Measurements from ENCODE around the gene PROCA1. TPM values are rescaled to one million over a fixed set of nuclear protein-coding genes. Genes with fewer than 3 reads are reported as not detected.
"Not testable (repeated sequence)": the region's sequence is repeated elsewhere in the genome, so short reads cannot be mapped to it uniquely, and the experiment has no call there.

Gene PROCA1
- total RNA-seq, 2 experiments from 2014 or later: 4.5 to 4.6 TPM

- ChIA-PET CTCF (ENCODE audit: unreplicated experiment) (interaction anchor here (0.6 to 1.9 kb wide), 2 partner anchors 18 to 120 kb away, joined by 3 to 13 read pairs; partner anchors contain the start of gene BLTP2), POLR2A (interaction anchor here (0.9 to 3.1 kb wide), 8 partner anchors 11 to 58 kb away, joined by 3 to 17 read pairs (median 3); partner anchors contain the start of genes BLTP2, PROCA1 and RPL23A)
- intact Hi-C loops (cut with micrococcal nuclease; ENCODE audit: unreplicated experiment): no loop called here
- no peak for DNase-seq (ENCODE audit: low spot score)
- Histone ChIP-seq H3K4me2 (ENCODE audit: low read length) (peak overlapping the region; percentile 84), H4K20me1 (ENCODE audit: insufficient read depth, low read length) (peaks cover 3% of the 10 kb centered on the region; the same call in 1 of the 2 replicates), H3K9me3 (ENCODE audit: low read length) (no peaks in the 10 kb centered on the region; the same call in 1 of the 2 replicates), H3K4me1 (ENCODE audit: insufficient read depth, low read length, poor library complexity, severe bottlenecking) (peaks cover 22% of the 10 kb centered on the region), H3K9me2 (ENCODE audit: insufficient read depth, low read length) (no peaks in the 10 kb centered on the region), H2AFZ (ENCODE audit: low read length) (peak overlapping the region; percentile 85), H3K4me3 (ENCODE audit: low read depth, low read length, poor library complexity, severe bottlenecking) (peak overlapping the region; percentile 95), H3K36me3 (ENCODE audit: insufficient read depth, low read length) (peaks cover 52% of the 10 kb centered on the region), H3K27ac (ENCODE audit: low read depth, low read length, poor library complexity, severe bottlenecking) (peak overlapping the region; percentile 88), H3K79me2 (ENCODE audit: insufficient read depth, low read depth, low read length) (peaks cover 63% of the 10 kb centered on the region)
- TF ChIP-seq CTCF (conservative IDR thresholded peaks at IDR 0.05; ENCODE audit: low read length) (no peak), EZH2phosphoT487 (IDR thresholded peaks at IDR 0.05; ENCODE audit: borderline replicate concordance, low read depth, low read length) (no peak)
- TSS peak; percentile 70 for BruUV-seq (replicated peaks)
These were observed 49.2 kb downstream of the PROCA1 start for GRCh38 chr17:28662527-28662829.

DNA sequence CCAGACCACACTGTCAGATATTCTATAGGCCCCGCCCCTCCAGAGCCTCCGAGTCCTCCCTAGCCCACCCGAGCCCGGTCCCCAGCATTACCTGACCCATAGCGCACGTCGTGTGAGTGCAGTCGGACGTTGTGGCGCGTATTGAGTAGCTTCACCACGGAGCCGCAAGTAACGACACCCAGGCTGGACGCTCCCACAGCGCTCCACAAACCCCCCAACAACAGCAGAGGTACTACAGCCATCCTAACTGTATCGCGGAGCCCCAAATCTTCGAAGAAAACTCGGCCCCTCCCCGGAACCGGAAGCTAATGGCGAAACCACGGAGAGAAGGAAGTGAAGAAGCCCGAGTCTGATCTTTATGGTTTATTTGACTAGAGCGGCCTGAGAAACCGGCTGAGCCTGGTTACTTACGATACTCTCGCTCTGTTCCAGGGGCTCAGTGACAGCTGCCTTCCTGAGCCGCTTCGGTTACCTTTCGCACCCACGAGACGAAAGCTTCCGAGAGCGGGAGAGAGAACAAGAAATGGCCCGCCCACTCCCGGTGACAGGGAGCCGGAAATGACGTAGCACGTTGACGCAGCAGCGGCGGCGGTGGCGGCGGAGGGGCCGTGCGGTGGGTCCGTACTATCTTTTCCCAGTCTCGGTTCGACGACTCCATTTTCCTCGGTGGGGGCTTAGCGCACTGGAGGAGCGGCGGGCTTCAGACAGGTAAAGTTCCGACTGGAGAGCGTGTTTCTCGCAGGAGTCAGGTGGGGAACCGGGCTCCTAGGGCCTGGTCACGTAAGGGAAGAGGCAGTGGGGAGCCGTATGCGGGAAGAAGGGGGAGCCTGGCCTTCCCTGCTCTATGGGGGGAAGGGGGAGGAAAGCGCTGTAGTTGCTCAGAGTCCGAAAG, 49.8 kb downstream of the PROCA1 start, which contains the start of the genes SDF2 and SUPT6H:
Gene SDF2 (minus strand): TSS at position 272 of the 892 bp plus-strand sequence. CDS start 30 bp downstream, at position 242.
Gene SUPT6H (plus strand): TSS at position 571 of the 892 bp plus-strand sequence. CDS start 11,197 bp downstream, outside the sequence.
- Histone ChIP-seq H3K4me3 (ENCODE audit: low read depth, low read length, poor library complexity, severe bottlenecking) (peak within 1 kb of the TSS; percentile 95), H3K36me3 (ENCODE audit: insufficient read depth, low read length) (peaks cover 57% of the 10 kb centered on the region), H3K27ac (ENCODE audit: low read depth, low read length, poor library complexity, severe bottlenecking) (peak within 1 kb of the TSS; percentile 88), H3K4me1 (ENCODE audit: insufficient read depth, low read length, poor library complexity, severe bottlenecking) (peaks cover 22% of the 10 kb centered on the region), H3K79me2 (ENCODE audit: insufficient read depth, low read depth, low read length) (peaks cover 62% of the 10 kb centered on the region), H3K9me3 (ENCODE audit: low read length) (peaks cover 2% of the 10 kb centered on the region; the same call in 1 of the 2 replicates), H3K4me2 (ENCODE audit: low read length) (peak within 1 kb of the TSS; percentile 84), H4K20me1 (ENCODE audit: insufficient read depth, low read length) (peaks cover 3% of the 10 kb centered on the region; the same call in 1 of the 2 replicates), H3K9me2 (ENCODE audit: insufficient read depth, low read length) (no peaks in the 10 kb centered on the region), H2AFZ (ENCODE audit: low read length) (peak within 1 kb of the TSS; percentile 85)
- CTCF ChIA-PET (ENCODE audit: unreplicated experiment): interaction anchor here (0.6 to 1.9 kb wide), 3 partner anchors 17 to 120 kb away, joined by 3 to 13 read pairs (median 3); partner anchors contain the start of gene BLTP2
- no TSS peak for BruUV-seq (replicated peaks)
- no peak for TF ChIP-seq CTCF (conservative IDR thresholded peaks at IDR 0.05; ENCODE audit: low read length)
- TF ChIP-seq EZH2phosphoT487 (IDR thresholded peaks at IDR 0.05; ENCODE audit: borderline replicate concordance, low read depth, low read length): no peak
- peak; percentile 90 for DNase-seq (ENCODE audit: low spot score)
- POLR2A ChIA-PET: interaction anchor here (0.7 to 3.1 kb wide), 12 partner anchors 10 to 111 kb away, joined by 3 to 17 read pairs (median 4); partner anchors contain the start of genes BLTP2, PROCA1 and RPL23A
- intact Hi-C loops (cut with micrococcal nuclease; ENCODE audit: unreplicated experiment): no loop called here

DNA sequence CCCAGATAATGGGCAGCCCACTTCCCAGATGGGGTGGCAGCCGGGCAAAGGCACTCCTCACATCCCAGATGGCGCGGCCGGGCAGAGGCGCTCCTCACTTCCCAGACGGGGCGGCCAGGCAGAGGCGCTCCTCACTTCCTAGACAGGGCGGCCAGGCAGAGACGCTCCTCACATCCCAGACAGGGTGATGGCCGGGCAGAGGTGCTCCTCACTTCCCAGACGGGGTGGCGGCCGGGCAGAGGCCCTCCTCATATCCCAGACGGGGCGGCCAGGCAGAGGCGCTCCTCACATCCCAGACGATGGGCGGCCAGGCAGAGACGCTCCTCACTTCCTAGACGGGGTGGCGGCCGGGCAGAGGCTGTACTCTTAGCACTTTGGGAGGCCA, 52.2 kb downstream of the PROCA1 start:
- H3K36me3 ChIP-seq (ENCODE audit: insufficient read depth, low read length): peaks cover 55% of the 10 kb centered on the region
- H3K9me2 ChIP-seq (ENCODE audit: insufficient read depth, low read length); H4K20me1 ChIP-seq (ENCODE audit: insufficient read depth, low read length); DNase-seq (ENCODE audit: low spot score); BruUV-seq (replicated peaks); CTCF ChIA-PET (ENCODE audit: unreplicated experiment); H2AFZ ChIP-seq (ENCODE audit: low read length); H3K4me2 ChIP-seq (ENCODE audit: low read length); POLR2A ChIA-PET; intact Hi-C loops (cut with micrococcal nuclease; ENCODE audit: unreplicated experiment); H3K4me3 ChIP-seq (ENCODE audit: low read depth, low read length, poor library complexity, severe bottlenecking); H3K27ac ChIP-seq (ENCODE audit: low read depth, low read length, poor library complexity, severe bottlenecking); H3K9me3 ChIP-seq (ENCODE audit: low read length): not testable (repeated sequence)
- peaks cover 22% of the 10 kb centered on the region for H3K4me1 ChIP-seq (ENCODE audit: insufficient read depth, low read length, poor library complexity, severe bottlenecking)
- H3K79me2 ChIP-seq (ENCODE audit: insufficient read depth, low read depth, low read length): peaks cover 42% of the 10 kb centered on the region

GRCh38 chr17:28658766-28659496, 52.8 kb downstream of the PROCA1 start:
- BruUV-seq (replicated peaks); CTCF ChIA-PET (ENCODE audit: unreplicated experiment): not testable (repeated sequence)
- peaks cover 36% of the 10 kb centered on the region for H3K79me2 ChIP-seq (ENCODE audit: insufficient read depth, low read depth, low read length)

More at GRCh38 chr17:28658766-28659496, 52.8 kb downstream of the PROCA1 start:
- intact Hi-C loops (cut with micrococcal nuclease; ENCODE audit: unreplicated experiment); H2AFZ ChIP-seq (ENCODE audit: low read length); H3K9me2 ChIP-seq (ENCODE audit: insufficient read depth, low read length); DNase-seq (ENCODE audit: low spot score); POLR2A ChIA-PET; H3K4me3 ChIP-seq (ENCODE audit: low read depth, low read length, poor library complexity, severe bottlenecking); H3K4me2 ChIP-seq (ENCODE audit: low read length); H4K20me1 ChIP-seq (ENCODE audit: insufficient read depth, low read length); H3K9me3 ChIP-seq (ENCODE audit: low read length); H3K27ac ChIP-seq (ENCODE audit: low read depth, low read length, poor library complexity, severe bottlenecking): not testable (repeated sequence)
- Histone ChIP-seq H3K36me3 (ENCODE audit: insufficient read depth, low read length) (peaks cover 54% of the 10 kb centered on the region), H3K4me1 (ENCODE audit: insufficient read depth, low read length, poor library complexity, severe bottlenecking) (peaks cover 22% of the 10 kb centered on the region)

Measured in OCI-LY7 (cell line).